Sigmoid colon (tissue), 4 donors: ENCODE results near the gene RASSF7.

Experiments used
- POLR2AphosphoS5 ChIP-seq, 4 donors: sonication (generic); formaldehyde crosslinking; IDR thresholded peaks; one replicate each; pipeline ENCODE4 v1.6.1; 2017; ENCODE audit warnings: antibody characterized with exemption in 4 of 4
- TF ChIP-seq, protein P1 (sequence below), 4 experiments: fragments of 450-650 bp in 3 of 4; fragments of 200-600 bp in 1 of 4; IDR thresholded peaks; one replicate each; pipeline ENCODE4 v1.5.1; 2016 to 2019; ENCODE audit warnings: antibody characterized with exemption in 4 of 4, mild to moderate bottlenecking in 3 of 4, moderate library complexity in 2 of 4

DNA sequence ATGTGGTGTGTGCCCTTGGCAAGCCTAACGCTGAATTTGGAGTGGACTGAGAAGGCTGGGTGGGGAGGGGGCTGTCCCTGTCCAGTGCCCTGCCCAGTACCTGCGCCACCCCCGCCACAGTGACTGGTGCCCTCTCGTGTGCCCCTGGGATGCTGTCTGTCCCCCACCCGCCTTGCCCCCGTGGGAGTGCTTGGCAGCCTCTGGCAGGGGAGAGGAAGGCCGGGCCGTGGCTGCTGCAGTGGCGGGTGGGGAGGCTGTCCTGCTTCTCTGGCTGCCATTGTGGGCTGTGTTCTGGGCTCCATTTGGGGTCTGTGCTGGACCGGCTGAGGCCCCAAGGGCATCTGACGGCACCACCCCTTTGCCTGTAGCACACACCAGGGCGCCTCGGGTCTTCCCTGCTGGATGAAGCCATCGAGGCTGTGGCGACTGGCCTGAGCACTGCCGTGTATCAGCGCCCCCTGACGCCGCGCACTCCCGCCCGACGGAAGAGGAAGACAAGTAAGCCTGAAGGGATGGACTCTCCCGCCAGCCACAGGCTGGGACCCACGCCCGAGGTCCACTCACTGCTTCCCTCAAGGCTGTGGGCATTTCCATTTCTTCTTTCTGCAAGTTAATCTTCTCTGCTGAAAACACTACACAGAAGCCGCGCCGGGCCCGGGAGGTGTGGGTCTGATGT is 37.4 kb downstream of the RASSF7 start:
- TF ChIP-seq POLR2AphosphoS5 (IDR thresholded peaks at IDR 0.05): no peak
- TF ChIP-seq, protein P1, sequence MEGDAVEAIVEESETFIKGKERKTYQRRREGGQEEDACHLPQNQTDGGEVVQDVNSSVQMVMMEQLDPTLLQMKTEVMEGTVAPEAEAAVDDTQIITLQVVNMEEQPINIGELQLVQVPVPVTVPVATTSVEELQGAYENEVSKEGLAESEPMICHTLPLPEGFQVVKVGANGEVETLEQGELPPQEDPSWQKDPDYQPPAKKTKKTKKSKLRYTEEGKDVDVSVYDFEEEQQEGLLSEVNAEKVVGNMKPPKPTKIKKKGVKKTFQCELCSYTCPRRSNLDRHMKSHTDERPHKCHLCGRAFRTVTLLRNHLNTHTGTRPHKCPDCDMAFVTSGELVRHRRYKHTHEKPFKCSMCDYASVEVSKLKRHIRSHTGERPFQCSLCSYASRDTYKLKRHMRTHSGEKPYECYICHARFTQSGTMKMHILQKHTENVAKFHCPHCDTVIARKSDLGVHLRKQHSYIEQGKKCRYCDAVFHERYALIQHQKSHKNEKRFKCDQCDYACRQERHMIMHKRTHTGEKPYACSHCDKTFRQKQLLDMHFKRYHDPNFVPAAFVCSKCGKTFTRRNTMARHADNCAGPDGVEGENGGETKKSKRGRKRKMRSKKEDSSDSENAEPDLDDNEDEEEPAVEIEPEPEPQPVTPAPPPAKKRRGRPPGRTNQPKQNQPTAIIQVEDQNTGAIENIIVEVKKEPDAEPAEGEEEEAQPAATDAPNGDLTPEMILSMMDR (IDR thresholded peaks at IDR 0.05): no peak
